A673 (cell line): Measurements from ENCODE around the gene PDPN. TPM values are rescaled to one million over a fixed set of nuclear protein-coding genes. Genes with fewer than 3 reads are reported as not detected.

Source experiments
- BruUV-seq: library from RNA; stranded (reverse); fragments of 400-500 nt; replicated peaks from 2 replicates; lab custom pipeline; 2021; lab: Mats Ljungman, UMichigan
- CTCF ChIA-PET: fragments of 300-600 bp; sonication (Branson Sonifier 250); formaldehyde crosslinking; loops from one replicate; lab custom pipeline; 2022; ENCODE audit warnings: antibody characterized with exemption; lab: Charles Lee
- POLR2A ChIA-PET: fragments of 300-600 bp; sonication (Branson Sonifier 250); formaldehyde crosslinking; loops from one replicate; lab custom pipeline; 2022; ENCODE audit warnings: antibody characterized with exemption; ENCODE audit not compliant: low non-redundant PET; lab: Charles Lee
- DNase-seq: peaks from one replicate; pipeline ENCODE4 v3.0.0-alpha.2; 2015; ENCODE audit warnings: low spot score
- H3K27ac ChIP-seq: fragments of 200-600 bp; sonication (generic); 2 replicates; pipeline ENCODE4 v1.5.1; 2016; ENCODE audit warnings: mixed run types, low read depth, mild to moderate bottlenecking, mixed read lengths, antibody characterized with exemption, low read length; ENCODE audit not compliant: poor library complexity, severe bottlenecking
- H3K27me3 ChIP-seq: fragments of 200-600 bp; sonication (generic); replicated peaks from 2 replicates; pipeline ENCODE4 v1.6.1; 2017; ENCODE audit warnings: mixed run types, low read depth, mild to moderate bottlenecking, mixed read lengths, antibody characterized with exemption, low read length; ENCODE audit not compliant: insufficient read depth, poor library complexity
- H3K36me3 ChIP-seq: fragments of 200-600 bp; sonication (generic); 2 replicates; pipeline ENCODE4 v1.6.1; 2016; ENCODE audit warnings: mixed run types, mild to moderate bottlenecking, mixed read lengths, antibody characterized with exemption, low read length; ENCODE audit not compliant: insufficient read depth, poor library complexity, severe bottlenecking
- H3K4me1 ChIP-seq: fragments of 200-600 bp; sonication (generic); 2 replicates; pipeline ENCODE4 v1.6.1; 2017; ENCODE audit warnings: mixed run types, mild to moderate bottlenecking, mixed read lengths, antibody characterized with exemption, low read length; ENCODE audit not compliant: insufficient read depth, poor library complexity, severe bottlenecking
- H3K4me3 ChIP-seq: fragments of 200-600 bp; sonication (generic); 2 replicates; pipeline ENCODE4 v1.5.1; 2016; ENCODE audit warnings: low read depth, mixed run types, mild to moderate bottlenecking, mixed read lengths, low read length; ENCODE audit not compliant: poor library complexity, severe bottlenecking
- H3K9me3 ChIP-seq: fragments of 200-600 bp; sonication (generic); 2 replicates; pipeline ENCODE4 v1.6.1; 2016; ENCODE audit warnings: mixed run types, low read depth, mild to moderate bottlenecking, mixed read lengths, antibody characterized with exemption, low read length; ENCODE audit not compliant: poor library complexity, severe bottlenecking
- CTCF ChIP-seq: fragments of 300-800, 200-600 bp; sonication (generic); conservative IDR thresholded peaks from 2 replicates; pipeline ENCODE4 v1.5.1; 2017; ENCODE audit warnings: low read depth, mild to moderate bottlenecking, antibody characterized with exemption, low read length, moderate library complexity, mixed read lengths
- EZH2 ChIP-seq: fragments of 200-600 bp; sonication (generic); IDR thresholded peaks from 2 replicates; pipeline ENCODE4 v1.6.1; 2017; ENCODE audit warnings: borderline replicate concordance, low read depth, mild to moderate bottlenecking, mixed read lengths, antibody characterized with exemption, low read length; ENCODE audit not compliant: poor library complexity, severe bottlenecking
- intact Hi-C: fragments of 100-400 bp; cut with micrococcal nuclease; formaldehyde crosslinking; loops from one replicate; pipeline ENCODE4 v1.10.0; 2022; ENCODE audit not compliant: unreplicated experiment
- total RNA-seq: library from RNA; stranded (reverse); gene quantifications from 2 replicates; pipeline ENCODE4 v1.2.3, GENCODE V29; 2021

PDPN gene
- total RNA-seq, 1 experiment from 2014 or later = 30.2 TPM

DNA sequence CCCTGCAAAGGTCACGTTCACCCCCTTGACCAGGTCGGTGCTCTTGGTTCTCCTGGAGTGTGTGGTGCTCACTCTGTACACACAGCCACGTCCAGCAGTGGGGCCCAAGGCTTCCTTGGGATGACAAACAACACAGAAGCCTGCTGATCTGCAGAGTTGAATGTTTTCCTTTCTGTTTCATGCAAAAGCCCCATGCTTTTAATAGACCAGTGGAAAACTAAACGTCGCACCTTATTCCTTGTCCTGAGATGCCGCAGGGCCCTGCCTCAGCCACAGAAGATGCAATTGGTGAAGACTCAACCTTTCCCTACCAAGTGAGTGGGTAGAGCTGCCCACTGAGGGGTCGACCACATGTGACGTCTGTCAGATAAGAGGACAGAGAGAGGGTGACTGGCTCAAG lies 5.8 kb upstream of the PDPN start:
- no peak overlapping the region for H3K4me3 ChIP-seq
- ChIA-PET CTCF (no interaction called here), POLR2A (interaction anchor here (0.6 kb wide), 1 partner anchor 1661 kb away, joined by 3 read pairs; no protein-coding TSS in a partner anchor)
- no peak for TF ChIP-seq EZH2
- no peak for TF ChIP-seq CTCF
- H3K4me1 ChIP-seq = no peaks in the 10 kb centered on the region
- no peaks in the 10 kb centered on the region for H3K36me3 ChIP-seq
- intact Hi-C loops = no loop called here
- BruUV-seq = no TSS peak
- no peak for DNase-seq
- H3K27me3 ChIP-seq = peaks cover 5% of the 10 kb centered on the region
- H3K9me3 ChIP-seq = no peaks in the 10 kb centered on the region
- H3K27ac ChIP-seq = no peak overlapping the region

- no peaks in the 10 kb centered on the region for H3K9me3 ChIP-seq
- H3K4me1 ChIP-seq = peaks cover 24% of the 10 kb centered on the region
- H3K27me3 ChIP-seq = peaks cover 5% of the 10 kb centered on the region
- intact Hi-C loops = no loop called here
- BruUV-seq = no TSS peak
- no peak overlapping the region for H3K27ac ChIP-seq
- POLR2A ChIA-PET = no interaction called here
- no peaks in the 10 kb centered on the region for H3K36me3 ChIP-seq
- TF ChIP-seq EZH2 = no peak
- TF ChIP-seq CTCF = no peak
- H3K4me3 ChIP-seq = no peak overlapping the region
- CTCF ChIA-PET = no interaction called here
- DNase-seq = no peak
Observed at GRCh38 chr1:13581446-13581845, 2.2 kb upstream of the PDPN start.

DNA sequence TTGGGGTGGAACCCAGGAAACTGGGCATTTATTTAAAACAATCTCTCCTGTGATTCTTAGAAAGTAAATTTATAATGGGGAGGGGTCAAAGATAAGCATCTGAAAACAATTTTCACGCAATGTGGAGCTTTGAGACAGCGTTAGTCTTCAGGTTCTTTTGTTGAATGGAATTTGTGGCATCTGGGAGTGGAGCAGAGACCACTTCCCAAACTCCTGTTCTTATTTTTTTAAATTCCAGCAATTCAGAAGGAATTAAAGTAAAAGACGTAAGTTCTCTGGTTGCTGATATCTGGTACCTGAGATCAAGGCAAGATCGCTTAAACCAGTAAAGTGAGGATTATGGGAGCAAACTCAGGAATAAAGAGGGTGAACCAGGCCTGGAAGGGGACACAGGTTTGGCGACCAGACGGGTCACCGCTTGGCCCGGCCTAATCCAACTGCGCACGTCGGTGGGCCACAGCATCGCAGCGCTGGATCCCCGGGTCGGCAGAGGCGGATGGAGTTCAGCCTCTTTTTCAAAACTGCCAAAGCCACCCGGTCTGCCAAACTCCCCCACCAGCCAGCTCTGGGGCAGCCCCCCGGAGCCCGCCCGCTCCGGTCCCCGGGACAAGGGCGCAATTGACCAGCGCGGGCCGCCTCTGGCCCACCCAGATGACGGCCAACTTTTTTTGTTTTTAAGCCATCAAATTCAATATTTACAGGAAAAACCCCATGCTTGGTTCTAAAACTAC lies 754 bp upstream of the PDPN start:
- intact Hi-C loops = no loop called here
- BruUV-seq = no TSS peak
- TF ChIP-seq CTCF (no peak), EZH2 (no peak)
- DNase-seq = no peak
- Histone ChIP-seq H3K4me3 (no peak overlapping the region), H3K27me3 (peaks cover 5% of the 10 kb centered on the region), H3K9me3 (no peaks in the 10 kb centered on the region), H3K36me3 (no peaks in the 10 kb centered on the region), H3K4me1 (peaks cover 24% of the 10 kb centered on the region), H3K27ac (no peak overlapping the region)
- ChIA-PET CTCF (no interaction called here), POLR2A (no interaction called here)
